RWPE2 (cell line): ENCODE measurements around the gene TWIST2.

ENCODE experiments used
- ATAC-seq: fragments of 200-7000 bp; cut with Tn5 transposase; 3 replicates; pipeline ENCODE4 v1.9.1; 2021; ENCODE audit warnings: low read depth
- DNase-seq: peaks from one replicate; pipeline ENCODE4 v3.0.0-alpha.2; 2020; ENCODE audit warnings: low spot score
- H3K27ac ChIP-seq: fragments of 450-650 bp; 2 replicates; pipeline ENCODE4 v1.5.1; 2017; ENCODE audit warnings: mild to moderate bottlenecking; ENCODE audit not compliant: poor library complexity, severe bottlenecking
- H3K27me3 ChIP-seq: fragments of 250-450 bp; sonication (Bioruptor Pico); 2 replicates; pipeline ENCODE4 v1.5.1; 2021; ENCODE audit warnings: mild to moderate bottlenecking, moderate library complexity; ENCODE audit not compliant: insufficient read depth, poor library complexity, severe bottlenecking
- H3K36me3 ChIP-seq: fragments of 250-450 bp; sonication (Bioruptor Pico); 2 replicates; pipeline ENCODE4 v1.5.1; 2020; ENCODE audit warnings: low read depth, mild to moderate bottlenecking, moderate library complexity
- H3K4me1 ChIP-seq: fragments of 250-450 bp; sonication (Bioruptor Pico); 2 replicates; pipeline ENCODE4 v1.5.1; 2021; ENCODE audit warnings: mild to moderate bottlenecking, moderate library complexity; ENCODE audit not compliant: insufficient read depth, poor library complexity, severe bottlenecking
- H3K4me3 ChIP-seq: fragments of 250-450 bp; sonication (Bioruptor Pico); 2 replicates; pipeline ENCODE4 v1.5.1; 2021; ENCODE audit warnings: mild to moderate bottlenecking, moderate library complexity; ENCODE audit not compliant: severe bottlenecking
- H3K9me3 ChIP-seq: fragments of 250-450 bp; sonication (Bioruptor Pico); 2 replicates; pipeline ENCODE4 v1.5.1; 2021; ENCODE audit warnings: mild to moderate bottlenecking, moderate library complexity; ENCODE audit not compliant: severe bottlenecking
- TF ChIP-seq, protein P1 (sequence below): fragments of 450-650 bp; IDR thresholded peaks from one replicate; pipeline ENCODE4 v1.5.1; 2017; ENCODE audit warnings: mild to moderate bottlenecking, moderate library complexity; ENCODE audit not compliant: poor library complexity, severe bottlenecking

The TWIST2 gene

DNA sequence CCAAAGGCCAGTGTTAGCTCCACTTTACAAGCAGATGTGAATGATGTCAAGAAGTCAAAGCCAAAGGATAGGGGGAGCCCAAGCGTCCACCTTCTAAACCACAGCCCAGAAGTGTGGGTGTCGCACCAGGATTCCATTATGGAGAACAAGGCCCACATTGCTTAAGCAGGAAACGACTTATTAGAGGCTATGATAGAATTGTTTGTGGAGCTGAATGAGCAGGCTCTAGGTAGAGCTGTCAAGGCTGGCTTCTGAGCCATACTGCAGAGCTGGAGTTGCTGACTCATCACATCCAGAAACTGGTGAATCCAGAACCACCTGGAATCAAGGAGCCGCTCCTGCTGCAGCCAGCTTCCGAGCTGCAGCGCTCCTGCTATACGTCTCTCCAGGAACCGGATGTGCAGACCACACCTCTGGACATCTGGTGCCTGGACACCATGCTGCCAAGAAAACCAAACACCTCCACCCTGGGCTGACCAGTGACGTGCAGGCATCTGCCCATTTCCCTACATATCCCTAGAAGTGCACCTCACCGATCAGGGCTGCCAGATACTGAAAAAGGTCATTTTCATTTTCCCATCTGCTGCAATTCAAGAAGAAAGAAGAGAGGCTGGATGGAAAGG, 6.2 kb upstream of the TWIST2 start:
- no peak overlapping the region for H3K27ac ChIP-seq
- DNase-seq (no peak), ATAC-seq (no peak)
- no peaks in the 10 kb centered on the region for H3K36me3 ChIP-seq
- no peaks in the 10 kb centered on the region for H3K4me1 ChIP-seq
- H3K9me3 ChIP-seq: no peaks in the 10 kb centered on the region
- H3K4me3 ChIP-seq: no peak overlapping the region
- no peaks in the 10 kb centered on the region for H3K27me3 ChIP-seq
- TF ChIP-seq, protein P1, sequence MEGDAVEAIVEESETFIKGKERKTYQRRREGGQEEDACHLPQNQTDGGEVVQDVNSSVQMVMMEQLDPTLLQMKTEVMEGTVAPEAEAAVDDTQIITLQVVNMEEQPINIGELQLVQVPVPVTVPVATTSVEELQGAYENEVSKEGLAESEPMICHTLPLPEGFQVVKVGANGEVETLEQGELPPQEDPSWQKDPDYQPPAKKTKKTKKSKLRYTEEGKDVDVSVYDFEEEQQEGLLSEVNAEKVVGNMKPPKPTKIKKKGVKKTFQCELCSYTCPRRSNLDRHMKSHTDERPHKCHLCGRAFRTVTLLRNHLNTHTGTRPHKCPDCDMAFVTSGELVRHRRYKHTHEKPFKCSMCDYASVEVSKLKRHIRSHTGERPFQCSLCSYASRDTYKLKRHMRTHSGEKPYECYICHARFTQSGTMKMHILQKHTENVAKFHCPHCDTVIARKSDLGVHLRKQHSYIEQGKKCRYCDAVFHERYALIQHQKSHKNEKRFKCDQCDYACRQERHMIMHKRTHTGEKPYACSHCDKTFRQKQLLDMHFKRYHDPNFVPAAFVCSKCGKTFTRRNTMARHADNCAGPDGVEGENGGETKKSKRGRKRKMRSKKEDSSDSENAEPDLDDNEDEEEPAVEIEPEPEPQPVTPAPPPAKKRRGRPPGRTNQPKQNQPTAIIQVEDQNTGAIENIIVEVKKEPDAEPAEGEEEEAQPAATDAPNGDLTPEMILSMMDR: no peak

DNA sequence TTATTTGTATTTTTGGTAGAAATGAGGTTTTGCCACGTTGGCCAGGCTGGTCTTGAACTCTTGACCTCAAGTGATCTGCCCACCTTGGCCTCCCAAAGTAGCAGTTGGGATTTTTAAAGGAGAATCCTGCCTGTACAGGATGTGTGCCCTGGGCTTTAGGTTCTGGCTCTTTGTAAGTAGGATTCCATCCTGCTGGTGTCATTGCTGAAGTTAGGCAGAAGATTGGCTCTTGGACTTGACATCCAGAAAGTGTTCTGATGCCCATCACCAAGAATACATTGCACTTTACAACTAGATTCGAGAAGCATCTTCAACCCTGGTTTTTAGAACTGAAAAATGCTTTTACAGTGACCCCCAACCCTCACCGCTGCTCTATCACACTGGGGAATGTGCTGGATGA, 4.4 kb upstream of the TWIST2 start:
- no peak overlapping the region for H3K4me3 ChIP-seq
- no peaks in the 10 kb centered on the region for H3K4me1 ChIP-seq
- H3K36me3 ChIP-seq: no peaks in the 10 kb centered on the region
- TF ChIP-seq, protein P1: no peak
- DNase-seq (no peak), ATAC-seq (no peak)
- H3K9me3 ChIP-seq: no peaks in the 10 kb centered on the region
- no peak overlapping the region for H3K27ac ChIP-seq
- no peaks in the 10 kb centered on the region for H3K27me3 ChIP-seq

DNA sequence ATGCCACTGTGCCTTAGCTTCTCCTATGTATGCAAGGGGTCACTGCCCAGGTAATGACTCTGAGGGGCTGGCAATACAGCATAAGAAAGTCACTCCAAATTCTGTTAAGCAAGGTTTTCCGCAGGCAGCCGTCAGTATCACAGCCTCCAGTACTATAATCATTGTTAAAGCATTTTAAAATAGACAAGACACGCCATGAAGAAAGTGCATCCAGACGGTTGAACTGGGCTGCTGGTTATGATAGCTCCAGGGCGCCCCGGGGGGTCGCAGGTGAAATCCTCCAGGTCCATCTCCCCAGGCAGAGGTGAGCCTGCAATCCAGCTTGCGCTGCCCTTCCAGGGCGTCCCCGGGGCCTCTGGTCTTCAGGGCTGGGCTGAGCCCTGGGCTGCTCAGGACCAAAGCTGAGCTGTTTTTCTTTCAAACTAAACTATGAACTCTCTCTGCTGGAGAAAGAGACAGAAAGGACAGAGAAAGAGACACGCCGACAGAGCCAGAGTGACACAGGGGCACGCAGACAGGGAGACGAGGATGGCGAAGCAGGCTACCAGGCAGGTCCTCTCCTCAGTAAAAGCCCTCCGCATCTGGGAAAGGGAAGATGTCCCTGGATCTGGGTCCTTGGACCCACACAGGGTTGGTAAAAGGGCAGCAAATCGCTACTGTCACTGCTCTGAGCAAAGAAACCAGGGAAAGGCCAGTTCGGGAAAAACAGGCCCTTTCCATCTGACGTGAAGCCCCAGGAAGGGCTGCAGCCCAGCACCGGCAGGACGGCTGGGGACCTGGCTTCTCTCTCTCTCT, 2.1 kb upstream of the TWIST2 start:
- ATAC-seq: no peak
- peaks cover 8% of the 10 kb centered on the region for H3K4me1 ChIP-seq
- H3K9me3 ChIP-seq: no peaks in the 10 kb centered on the region
- TF ChIP-seq, protein P1: no peak
- no peaks in the 10 kb centered on the region for H3K27me3 ChIP-seq
- no peak overlapping the region for H3K27ac ChIP-seq
- no peak for DNase-seq
- H3K4me3 ChIP-seq: no peak overlapping the region
- H3K36me3 ChIP-seq: peaks cover 10% of the 10 kb centered on the region

DNA sequence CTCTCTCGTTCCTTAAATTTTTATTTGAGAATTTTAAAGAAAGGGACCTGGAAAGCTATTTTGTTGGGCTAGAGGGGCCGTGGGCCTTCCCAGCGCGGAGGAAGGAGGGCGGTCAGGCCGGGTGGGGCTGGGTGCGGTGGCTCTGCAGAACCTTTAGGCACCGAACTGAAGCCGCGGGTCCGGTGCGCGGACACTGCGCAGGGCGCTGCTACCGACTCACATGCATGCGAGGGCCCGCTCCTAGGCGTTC, 1.6 kb upstream of the TWIST2 start:
- Histone ChIP-seq H3K9me3 (no peaks in the 10 kb centered on the region), H3K4me3 (no peak overlapping the region), H3K27me3 (no peaks in the 10 kb centered on the region), H3K36me3 (peaks cover 15% of the 10 kb centered on the region), H3K4me1 (peaks cover 10% of the 10 kb centered on the region), H3K27ac (no peak overlapping the region)
- DNase-seq: no peak
- TF ChIP-seq, protein P1: no peak
- ATAC-seq: no peak

DNA sequence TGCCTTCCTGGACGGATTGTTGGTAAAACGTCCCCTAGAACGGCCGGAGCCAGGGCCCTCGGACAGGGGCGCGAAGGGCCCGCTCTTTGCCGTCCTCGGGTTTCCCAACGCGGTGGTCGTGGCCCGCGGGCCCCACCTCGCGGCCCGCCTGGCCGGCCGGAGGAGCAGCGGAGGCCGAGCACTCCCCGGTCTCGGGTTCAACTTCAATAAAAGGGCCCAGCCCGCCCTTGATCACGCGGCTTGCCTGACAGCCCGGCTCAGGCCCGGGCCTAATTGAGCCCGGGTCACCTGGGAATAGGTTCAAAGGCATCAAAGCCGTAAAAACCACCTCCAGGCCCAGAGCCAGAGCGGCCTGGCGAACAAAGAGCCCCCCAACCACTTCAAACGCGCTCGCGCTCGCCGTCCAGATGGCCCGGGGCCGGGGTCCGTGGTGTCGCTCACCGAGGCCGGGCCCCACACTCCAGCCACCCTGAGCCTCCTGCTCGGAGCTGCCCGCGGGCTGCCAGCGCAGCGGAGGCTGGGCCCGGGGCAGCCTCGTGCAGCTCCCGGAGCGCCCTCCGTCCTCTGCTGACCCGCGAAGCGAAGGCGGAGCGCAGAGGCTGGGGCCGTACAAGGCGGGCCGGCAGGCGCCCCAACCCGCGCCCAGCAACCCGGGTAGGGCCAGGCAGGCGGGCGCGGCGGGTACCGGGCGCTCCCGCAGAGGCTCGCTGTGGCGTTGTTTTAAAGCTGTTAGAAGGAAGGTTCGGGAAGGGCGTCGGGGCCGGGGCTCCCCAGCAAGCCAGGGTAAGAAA, 1.1 kb upstream of the TWIST2 start:
- H3K27me3 ChIP-seq: no peaks in the 10 kb centered on the region
- no peaks in the 10 kb centered on the region for H3K9me3 ChIP-seq
- H3K27ac ChIP-seq: no peak overlapping the region
- peaks cover 10% of the 10 kb centered on the region for H3K4me1 ChIP-seq
- peaks cover 20% of the 10 kb centered on the region for H3K36me3 ChIP-seq
- H3K4me3 ChIP-seq: peak overlapping the region; percentile 72
- DNase-seq: no peak
- TF ChIP-seq, protein P1: no peak
- no peak for ATAC-seq
